ACC112 (cell line): Measurements from ENCODE around the gene CD40.

Source experiments
- H2AFZ ChIP-seq: fragments of 200-600 bp; sonication (generic); one replicate; pipeline ENCODE4 v1.6.0; 2017; ENCODE audit warnings: antibody characterized with exemption, low read length; ENCODE audit not compliant: unreplicated experiment
- H3K27ac ChIP-seq: fragments of 200-600 bp; sonication (generic); 2 replicates; pipeline ENCODE4 v1.5.1; 2014; ENCODE audit warnings: low read depth, mild to moderate bottlenecking, antibody characterized with exemption, low read length, moderate library complexity
- H3K27me3 ChIP-seq: fragments of 200-600 bp; sonication (generic); 2 replicates; pipeline ENCODE4 v1.6.1; 2014; ENCODE audit warnings: mild to moderate bottlenecking, antibody characterized with exemption, low read length, moderate library complexity, mixed read lengths; ENCODE audit not compliant: insufficient read depth
- H3K36me3 ChIP-seq: fragments of 200-600 bp; sonication (generic); 2 replicates; pipeline ENCODE4 v1.6.1; 2016; ENCODE audit warnings: mild to moderate bottlenecking, antibody characterized with exemption, low read length, moderate library complexity, mixed read lengths; ENCODE audit not compliant: insufficient read depth
- H3K4me1 ChIP-seq: fragments of 200-600 bp; sonication (generic); one replicate; pipeline ENCODE4 v1.6.1; 2016; ENCODE audit warnings: low read length, mixed read lengths; ENCODE audit not compliant: insufficient read depth, unreplicated experiment, control insufficient read depth
- H3K4me3 ChIP-seq: fragments of 200-600 bp; sonication (generic); 2 replicates; pipeline ENCODE4 v1.5.1; 2014; ENCODE audit warnings: mild to moderate bottlenecking, low read depth, low read length
- H3K79me2 ChIP-seq: fragments of 200-600 bp; sonication (generic); one replicate; pipeline ENCODE4 v1.6.0; 2016; ENCODE audit warnings: low read length; ENCODE audit not compliant: control insufficient read depth, unreplicated experiment, insufficient read depth

CD40 gene

GRCh38 chr20:46111836-46112212, 6.3 kb upstream of the CD40 start:
- Histone ChIP-seq H3K27me3 (peaks cover 82% of the 10 kb centered on the region), H3K4me1 (no peaks in the 10 kb centered on the region), H3K4me3 (no peak overlapping the region), H2AFZ (no peak overlapping the region), H3K27ac (no peak overlapping the region), H3K79me2 (no peaks in the 10 kb centered on the region), H3K36me3 (no peaks in the 10 kb centered on the region)

GRCh38 chr20:46112430-46113112, 5.5 kb upstream of the CD40 start:
- peaks cover 74% of the 10 kb centered on the region for H3K27me3 ChIP-seq

GRCh38 chr20:46113113-46113470, 5.0 kb upstream of the CD40 start:
- Histone ChIP-seq H3K4me1 (no peaks in the 10 kb centered on the region), H2AFZ (no peak overlapping the region), H3K4me3 (no peak overlapping the region), H3K27ac (no peak overlapping the region), H3K79me2 (no peaks in the 10 kb centered on the region), H3K27me3 (peaks cover 69% of the 10 kb centered on the region), H3K36me3 (no peaks in the 10 kb centered on the region)

More at GRCh38 chr20:46112430-46113112, 5.5 kb upstream of the CD40 start:
- Histone ChIP-seq H3K4me3 (no peak overlapping the region), H3K79me2 (no peaks in the 10 kb centered on the region), H2AFZ (no peak overlapping the region), H3K4me1 (no peaks in the 10 kb centered on the region), H3K27ac (no peak overlapping the region), H3K36me3 (no peaks in the 10 kb centered on the region)

GRCh38 chr20:46114449-46114848, 3.7 kb upstream of the CD40 start:
- Histone ChIP-seq H3K4me3 (no peak overlapping the region), H2AFZ (no peak overlapping the region), H3K36me3 (no peaks in the 10 kb centered on the region), H3K27ac (no peak overlapping the region), H3K4me1 (no peaks in the 10 kb centered on the region), H3K79me2 (peaks cover 1% of the 10 kb centered on the region), H3K27me3 (peaks cover 57% of the 10 kb centered on the region)

GRCh38 chr20:46118481-46119020, 437 bp downstream of the CD40 start:
- Histone ChIP-seq H3K79me2 (peaks cover 8% of the 10 kb centered on the region), H3K4me1 (peaks cover 22% of the 10 kb centered on the region), H3K36me3 (no peaks in the 10 kb centered on the region), H2AFZ (peak overlapping the region; percentile 42), H3K27me3 (peaks cover 21% of the 10 kb centered on the region), H3K4me3 (peak overlapping the region; percentile 77), H3K27ac (no peak overlapping the region)

- H3K27me3 ChIP-seq, result peaks cover 15% of the 10 kb centered on the region
- peak overlapping the region; percentile 77 for H3K4me3 ChIP-seq
- no peak overlapping the region for H2AFZ ChIP-seq
- peaks cover 22% of the 10 kb centered on the region for H3K4me1 ChIP-seq
- H3K27ac ChIP-seq, result no peak overlapping the region
- H3K36me3 ChIP-seq, result no peaks in the 10 kb centered on the region
- H3K79me2 ChIP-seq, result peaks cover 8% of the 10 kb centered on the region
Measured at GRCh38 chr20:46119028-46119546, 973 bp downstream of the CD40 start.

GRCh38 chr20:46119547-46119946, 1.4 kb downstream of the CD40 start:
- Histone ChIP-seq H3K27ac (no peak overlapping the region), H3K36me3 (no peaks in the 10 kb centered on the region), H3K79me2 (peaks cover 8% of the 10 kb centered on the region), H2AFZ (no peak overlapping the region), H3K27me3 (peaks cover 11% of the 10 kb centered on the region), H3K4me3 (peak overlapping the region; percentile 77), H3K4me1 (peaks cover 22% of the 10 kb centered on the region)

GRCh38 chr20:46120136-46120535, 2.0 kb downstream of the CD40 start:
- no peak overlapping the region for H3K4me3 ChIP-seq
- H3K36me3 ChIP-seq, result no peaks in the 10 kb centered on the region
- peaks cover 8% of the 10 kb centered on the region for H3K79me2 ChIP-seq
- no peak overlapping the region for H2AFZ ChIP-seq
- peaks cover 6% of the 10 kb centered on the region for H3K27me3 ChIP-seq
- no peak overlapping the region for H3K27ac ChIP-seq
- peaks cover 22% of the 10 kb centered on the region for H3K4me1 ChIP-seq

- Histone ChIP-seq H3K27me3 (no peaks in the 10 kb centered on the region), H3K4me3 (peak overlapping the region; percentile 4; the same call in 1 of the 2 replicates), H3K79me2 (peaks cover 8% of the 10 kb centered on the region), H3K4me1 (peaks cover 22% of the 10 kb centered on the region), H2AFZ (no peak overlapping the region), H3K27ac (no peak overlapping the region), H3K36me3 (0 out of 2 replicates have a peak, but pooled peaks cover 3% of the 10 kb centered on the region)
Measured at GRCh38 chr20:46121184-46121930, 3.2 kb downstream of the CD40 start.

- peaks cover 22% of the 10 kb centered on the region for H3K4me1 ChIP-seq
Measured at GRCh38 chr20:46122071-46122470, 4.0 kb downstream of the CD40 start.

More at GRCh38 chr20:46122071-46122470, 4.0 kb downstream of the CD40 start:
- peak overlapping the region; percentile 4; the same call in 1 of the 2 replicates for H3K4me3 ChIP-seq
- no peak overlapping the region for H3K27ac ChIP-seq
- no peaks in the 10 kb centered on the region for H3K27me3 ChIP-seq
- H3K36me3 ChIP-seq, result 0 out of 2 replicates have a peak, but pooled peaks cover 3% of the 10 kb centered on the region
- H3K79me2 ChIP-seq, result peaks cover 8% of the 10 kb centered on the region
- no peak overlapping the region for H2AFZ ChIP-seq
